ENCODE results near the gene PLK1.
"Not testable (repeated sequence)": the region's sequence is repeated elsewhere in the genome, so short reads cannot be mapped to it uniquely, and the experiment has no call there.

PLK1 gene

DNA sequence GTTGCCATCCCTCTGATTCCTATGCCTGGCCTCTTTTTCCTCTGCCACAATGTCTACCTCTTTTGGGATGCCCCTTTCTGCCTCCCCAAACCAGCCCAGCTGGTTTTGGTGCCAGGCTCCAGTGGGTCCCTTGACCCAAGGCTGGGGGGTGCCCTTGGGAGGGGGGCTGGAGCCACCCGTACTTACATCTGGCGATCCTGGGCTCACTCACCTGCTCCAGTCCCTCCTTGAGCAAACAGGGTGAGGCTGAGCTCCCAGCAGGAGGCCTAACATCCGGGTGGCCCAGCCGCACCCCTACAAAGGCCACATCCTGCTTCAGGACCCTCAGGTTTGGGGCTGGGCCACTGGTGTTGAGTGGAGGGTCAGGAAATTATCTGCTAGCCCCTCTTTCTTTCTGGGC is 33.1 kb downstream of the PLK1 start:
- no peak for DNase-seq

DNA sequence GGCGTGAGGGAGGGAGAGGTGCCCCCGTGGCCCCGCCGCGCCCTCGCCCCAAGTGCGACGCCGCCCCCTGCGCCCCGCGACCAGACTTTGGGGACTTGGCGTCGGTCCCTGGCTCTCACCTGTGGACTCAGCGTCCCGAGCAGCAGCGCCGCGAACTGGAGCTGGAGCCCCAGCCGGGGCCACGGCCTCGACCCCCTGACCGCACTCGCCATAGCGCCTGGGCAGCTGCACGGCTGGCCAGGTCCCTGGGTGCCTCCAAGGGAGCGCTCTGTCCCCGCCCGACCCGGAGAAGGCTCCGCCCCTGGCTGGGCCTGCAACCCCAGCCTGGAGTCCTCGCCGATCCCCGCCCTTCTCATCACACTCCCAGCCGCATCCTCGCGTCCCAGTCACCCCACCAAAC is 34.3 kb downstream of the PLK1 start, which contains the start of gene ERN2:
Gene ERN2 (minus strand): TSS at position 247 of the 400 bp plus-strand sequence. CDS start 35 bp downstream, at position 212.
- DNase-seq, result no peak

DNA sequence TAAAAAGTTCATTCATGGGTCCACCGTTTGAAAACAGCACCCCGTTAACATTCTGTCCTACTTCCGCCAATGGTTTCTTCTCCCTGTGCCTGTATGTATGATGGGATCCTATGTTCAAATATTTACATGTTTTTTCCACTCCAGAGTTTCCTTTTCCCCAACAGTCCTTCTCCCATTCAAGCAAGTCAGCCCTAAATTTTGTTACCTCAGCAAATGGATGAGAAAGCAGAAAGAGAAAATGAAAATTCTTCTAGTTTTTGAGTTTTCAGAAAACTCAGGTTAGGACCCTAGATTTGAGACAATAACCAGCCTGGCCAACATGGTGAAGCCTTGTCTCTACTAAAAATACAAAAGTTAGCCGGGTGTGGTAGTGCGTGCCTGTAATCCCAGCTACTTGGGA is 37.8 kb downstream of the PLK1 start:
- DNase-seq, result no peak

DNA sequence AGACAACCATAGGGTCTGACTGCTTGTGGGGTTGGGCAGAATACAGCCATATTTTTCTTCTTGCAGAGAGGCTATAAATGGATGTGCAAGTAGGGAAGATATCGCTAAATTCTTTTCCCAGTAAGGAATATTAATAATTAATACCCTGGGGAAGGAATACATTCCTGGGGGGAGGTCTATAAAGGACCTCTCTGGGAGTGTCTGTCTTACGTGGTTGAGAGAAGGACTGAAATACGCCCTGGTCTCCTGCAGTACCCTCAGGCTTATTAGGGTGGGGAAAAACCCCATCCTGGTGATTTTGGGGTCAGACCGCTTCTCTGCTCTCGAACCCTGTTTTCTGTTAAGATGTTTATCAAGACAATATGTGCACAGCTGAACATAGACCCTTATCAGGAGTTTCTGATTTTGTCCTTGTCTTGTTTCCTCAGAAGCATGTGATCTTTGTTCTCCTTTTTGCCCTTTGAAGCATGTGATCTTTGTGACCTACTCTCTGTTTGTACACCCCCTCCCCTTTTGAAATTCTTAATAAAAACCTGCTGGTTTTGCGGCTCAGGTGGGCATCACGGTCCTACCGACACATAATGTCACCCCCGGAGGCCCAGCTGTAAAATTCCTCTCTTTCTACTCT is 44.0 kb downstream of the PLK1 start:
- DNase-seq, result not testable (repeated sequence)

DNA sequence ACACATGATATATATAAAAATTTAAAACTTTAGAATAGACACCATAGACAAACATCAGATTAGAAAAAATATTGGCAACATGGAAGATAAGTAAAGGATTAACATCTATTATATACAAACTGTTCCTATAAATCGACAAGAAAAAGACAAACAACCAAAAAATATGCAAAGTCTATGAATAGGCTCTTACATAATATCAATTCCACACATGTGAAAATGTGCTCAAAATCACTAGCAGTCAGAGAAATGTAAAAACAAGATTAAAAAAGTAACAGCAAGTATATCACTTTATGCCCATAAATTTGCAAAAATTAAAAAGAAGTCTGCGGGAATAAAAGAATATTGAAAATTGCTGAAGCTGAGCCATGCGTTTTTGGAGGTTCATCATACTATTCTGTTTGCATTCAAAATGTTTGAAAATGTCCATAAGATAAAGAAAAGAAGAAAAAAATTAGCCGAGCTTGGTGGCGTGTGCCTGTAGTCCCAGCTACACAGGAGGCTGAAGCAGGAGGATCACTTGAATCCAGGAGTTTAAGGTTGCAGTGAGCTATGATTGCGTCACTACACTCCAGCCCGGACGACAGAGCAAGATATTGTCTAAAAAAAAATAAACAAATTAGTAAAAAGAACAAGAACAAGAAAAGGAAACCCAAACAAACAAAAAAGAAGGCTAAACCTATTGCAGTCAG is 45.6 kb downstream of the PLK1 start:
- no peak for DNase-seq

DNA sequence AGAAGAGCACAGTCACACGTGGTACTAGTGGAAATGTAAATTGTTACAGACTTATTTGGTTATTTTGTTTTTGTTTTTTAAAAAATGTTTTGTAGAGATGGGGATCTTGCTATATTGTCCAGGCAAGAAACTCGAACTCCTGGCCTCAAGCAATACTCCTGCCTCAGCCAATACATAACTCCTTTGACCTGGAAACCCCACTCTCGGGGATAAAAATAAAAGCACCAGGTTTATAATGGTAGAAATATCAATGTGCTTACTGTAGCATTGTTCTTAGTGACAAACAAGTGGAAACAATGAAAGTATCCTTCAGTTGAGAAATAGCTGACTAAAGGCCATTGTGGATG is 46.1 kb downstream of the PLK1 start:
- no peak for DNase-seq

DNA sequence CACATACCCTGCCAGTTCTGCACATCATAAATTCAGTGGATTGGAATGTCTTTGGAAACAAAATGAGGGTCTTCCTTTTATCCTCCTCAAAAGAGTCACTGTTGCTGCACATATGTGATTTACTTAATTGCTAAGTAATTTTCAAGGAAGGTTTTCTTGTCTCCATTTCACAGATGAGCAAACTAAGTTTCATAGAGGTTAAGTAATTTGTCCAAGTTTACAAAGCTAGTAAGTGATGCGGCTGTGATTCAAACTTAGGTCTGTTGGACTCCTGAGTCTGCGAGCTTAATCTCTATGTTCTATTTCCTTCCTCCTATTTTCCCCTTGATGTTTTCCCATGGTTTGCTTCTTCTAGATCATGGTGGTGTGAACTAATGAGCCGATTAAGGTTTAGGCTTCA is 48.0 kb downstream of the PLK1 start:
- DNase-seq, result no peak

DNA sequence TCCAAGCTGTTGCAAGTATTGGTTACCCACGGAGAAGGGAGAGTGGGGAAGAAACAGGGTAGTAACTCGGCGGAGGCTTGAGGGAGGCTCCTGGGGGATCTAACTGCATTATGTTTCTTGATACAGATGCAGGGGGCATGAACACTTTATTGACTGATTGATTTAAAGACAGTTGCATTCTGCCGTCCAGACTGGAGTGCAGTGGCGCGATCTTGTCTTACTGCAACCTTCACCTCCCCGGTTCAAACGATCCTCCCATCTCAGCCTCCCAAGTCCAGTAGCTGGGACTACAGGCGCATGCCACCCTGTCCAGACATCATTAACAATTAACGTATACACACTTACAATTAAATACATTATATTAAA is 49.4 kb downstream of the PLK1 start:
- DNase-seq, result no peak

DNA sequence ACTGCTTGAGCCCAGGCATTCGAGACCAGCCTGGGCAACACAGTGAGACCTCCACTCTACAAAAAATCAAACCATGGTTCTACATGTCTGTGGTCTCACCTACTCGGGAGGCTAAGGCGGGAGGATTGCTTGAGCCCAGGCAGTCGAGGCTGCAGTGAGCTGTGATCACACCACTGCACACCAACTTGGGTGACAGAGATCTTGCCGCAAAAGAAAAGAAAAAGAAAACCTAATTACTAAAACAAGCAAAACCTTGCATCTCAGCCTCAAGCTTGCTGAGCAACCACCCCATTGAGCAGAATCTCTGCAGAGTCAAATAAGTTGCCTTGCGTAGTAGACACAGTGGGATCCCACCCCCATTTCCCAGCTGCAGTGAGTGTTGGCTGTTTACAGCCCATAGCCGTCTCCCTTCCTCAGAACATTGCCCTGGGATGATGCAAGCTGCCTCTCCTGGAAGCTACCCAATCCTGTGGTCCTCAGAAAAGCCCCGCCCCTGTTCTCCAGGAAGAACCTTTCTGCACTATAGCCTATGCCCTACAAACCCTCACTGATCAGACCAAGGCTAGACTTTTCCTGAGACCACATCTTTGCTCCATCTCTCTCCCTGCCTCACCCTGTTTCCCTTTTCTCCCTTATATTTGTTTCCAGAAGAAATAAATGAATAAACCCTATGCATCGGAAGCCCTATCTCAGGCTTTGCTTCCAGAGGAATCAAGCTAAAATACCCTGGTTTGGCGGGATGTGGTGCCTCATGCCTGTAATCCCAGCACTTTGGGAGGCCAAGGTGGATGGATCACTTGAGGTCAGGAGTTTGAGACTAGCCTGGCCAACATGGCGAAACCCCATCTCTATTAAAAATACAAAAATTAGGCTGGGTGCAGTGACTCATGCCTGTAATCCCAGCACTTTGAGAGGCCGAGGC is 51.1 kb downstream of the PLK1 start:
- DNase-seq, result no peak

DNA sequence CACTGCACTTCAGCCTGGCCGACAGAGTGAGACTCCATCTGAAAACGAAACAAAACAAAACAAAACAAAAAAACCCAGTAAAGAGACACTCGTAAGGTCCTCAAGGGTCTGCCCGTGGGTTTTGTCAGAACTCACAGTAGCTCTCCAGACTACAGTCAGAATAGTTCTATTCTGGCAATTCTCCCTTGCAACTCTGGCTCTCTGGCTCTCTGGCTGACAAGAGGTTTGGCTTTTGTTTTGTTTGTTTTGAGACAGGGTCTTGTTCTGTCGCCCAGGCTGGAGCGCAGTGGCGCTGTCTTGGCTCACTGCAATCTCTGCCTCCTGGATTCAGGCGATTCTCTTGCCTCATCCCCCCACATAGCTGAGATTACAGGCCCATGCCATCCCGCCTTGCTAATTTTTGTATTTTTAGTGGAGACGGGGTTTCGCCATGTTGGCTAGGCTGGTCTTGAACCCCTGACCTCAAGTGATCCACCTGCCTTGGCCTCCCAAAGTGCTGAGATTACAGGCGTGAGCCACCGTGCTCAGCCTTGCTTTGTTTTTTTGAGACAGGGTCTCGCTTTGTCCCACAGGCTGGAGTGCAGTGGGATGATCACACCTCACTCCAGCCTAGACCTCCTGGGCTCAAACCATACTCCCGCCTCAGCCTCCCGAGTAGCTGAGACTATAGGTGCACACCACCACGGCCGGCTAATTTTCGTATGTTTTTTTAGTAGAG is 55.6 kb downstream of the PLK1 start:
- DNase-seq, result no peak

DNA sequence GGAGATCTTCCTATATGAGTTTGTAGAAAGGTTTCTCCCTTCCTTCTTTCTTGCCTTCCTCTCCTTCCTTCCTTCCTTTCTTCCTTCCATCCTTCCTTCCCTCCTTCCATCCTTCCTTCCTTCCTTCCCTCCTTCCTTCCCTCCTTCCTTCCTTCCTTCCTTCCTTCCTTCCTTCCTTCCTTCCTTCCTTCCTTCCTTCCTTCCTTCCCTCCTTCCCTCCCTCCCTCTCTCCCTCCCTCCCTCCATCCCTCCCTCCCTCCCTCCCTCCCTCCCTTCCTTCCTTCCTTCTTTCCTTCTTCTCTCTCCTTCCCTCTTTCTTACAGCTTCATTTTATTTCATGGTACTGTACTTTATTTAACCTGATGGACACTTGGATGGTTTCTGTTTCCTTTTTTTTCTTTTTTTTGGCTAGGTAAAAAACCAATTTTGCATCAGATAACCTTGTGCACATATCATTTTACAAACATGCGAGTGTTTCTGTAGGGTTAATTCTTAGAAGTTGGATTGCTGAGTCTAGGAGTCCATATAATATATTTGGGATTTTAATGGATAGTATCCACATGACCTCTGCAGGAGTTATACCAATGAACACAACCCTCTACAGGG is 58.8 kb downstream of the PLK1 start:
- not testable (repeated sequence) for DNase-seq

DNA sequence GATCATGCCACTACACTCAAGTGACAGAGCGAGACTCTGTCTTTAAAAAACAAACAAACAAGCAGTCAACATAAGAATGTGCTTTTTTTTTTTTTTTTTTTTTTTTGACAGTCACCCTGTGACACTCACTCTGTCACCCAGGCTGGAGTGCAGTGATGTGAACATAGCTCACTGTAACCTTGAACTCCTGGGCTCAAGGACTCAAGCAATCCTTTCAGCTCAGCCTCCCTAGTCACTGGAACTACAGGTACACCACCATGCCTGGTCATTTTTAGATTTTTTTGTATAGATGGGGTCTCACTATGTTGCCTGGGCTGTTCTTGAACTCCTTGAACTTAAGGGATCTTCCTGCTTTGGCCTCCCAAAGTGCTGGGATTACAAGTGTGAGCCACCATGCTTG is 60.8 kb downstream of the PLK1 start:
- no peak for DNase-seq

Measured in effector CD8-positive, alpha-beta T cell (primary cell).